Stimulated activated CD4-positive, alpha-beta T cell treated with anti-CD3 and anti-CD28 coated beads, TNF-alpha, amount 100 ng/mL, for 48 hours (primary cell): ENCODE data around the gene TPP2.

Experiments
- DNase-seq, 3 donors: peaks; one replicate each; pipeline ENCODE4 v3.0.0-alpha.2; 2020; ENCODE audit warnings: low read depth in 3 of 3

Gene TPP2

GRCh38 chr13:102654756-102655155 is 58.0 kb downstream of the TPP2 start:
- DNase-seq: no peak

DNA sequence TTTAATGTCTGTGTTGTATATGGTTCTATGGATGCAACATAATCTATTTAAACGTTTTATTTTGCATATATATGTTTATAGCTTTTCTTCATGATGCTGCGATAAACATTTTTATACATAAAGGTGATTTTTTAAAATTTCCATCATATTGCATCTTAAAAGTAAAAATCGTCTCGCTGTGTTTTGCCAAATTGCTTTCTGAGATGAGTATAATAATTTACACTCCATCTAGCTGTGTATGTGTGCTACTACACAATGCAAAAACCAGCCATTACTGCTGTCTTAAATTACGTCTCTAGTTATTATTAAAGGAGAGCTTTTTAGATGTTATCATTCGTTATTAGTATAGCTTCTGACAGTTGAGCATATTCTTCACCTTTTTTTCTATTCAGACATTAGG is 60.8 kb downstream of the TPP2 start:
- no peak for DNase-seq

DNA sequence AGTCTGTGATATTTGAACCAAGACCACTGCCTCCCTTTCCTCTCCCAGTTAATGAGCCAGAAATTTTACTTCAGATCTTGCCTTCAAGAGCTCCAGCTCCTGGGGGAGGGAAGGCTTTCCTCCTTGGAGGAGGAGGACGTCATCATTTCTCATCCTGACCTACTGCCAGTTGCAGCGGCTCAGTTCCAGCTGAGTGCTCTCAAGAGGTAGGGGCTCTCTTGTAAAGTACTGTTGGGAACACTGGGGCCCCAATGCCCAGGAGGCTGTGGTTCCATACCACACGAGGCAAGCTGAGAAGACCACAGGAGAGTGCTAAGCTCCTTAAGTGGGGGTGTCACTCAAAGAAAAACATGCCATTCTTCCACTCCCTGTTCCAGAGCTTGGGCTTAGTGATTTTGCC is 61.9 kb downstream of the TPP2 start:
- DNase-seq: no peak

GRCh38 chr13:102659168-102659713 is 62.5 kb downstream of the TPP2 start:
- no peak for DNase-seq

GRCh38 chr13:102667023-102667422 is 70.2 kb downstream of the TPP2 start:
- DNase-seq: no peak

- DNase-seq: no peak
Measured at GRCh38 chr13:102667911-102668310, 71.1 kb downstream of the TPP2 start.

- DNase-seq: no peak
Measured at GRCh38 chr13:102670130-102670529, 73.3 kb downstream of the TPP2 start.

GRCh38 chr13:102675115-102675514 is 78.3 kb downstream of the TPP2 start:
- no peak for DNase-seq

- no peak for DNase-seq
Measured at GRCh38 chr13:102677122-102677521, 80.3 kb downstream of the TPP2 start.

DNA sequence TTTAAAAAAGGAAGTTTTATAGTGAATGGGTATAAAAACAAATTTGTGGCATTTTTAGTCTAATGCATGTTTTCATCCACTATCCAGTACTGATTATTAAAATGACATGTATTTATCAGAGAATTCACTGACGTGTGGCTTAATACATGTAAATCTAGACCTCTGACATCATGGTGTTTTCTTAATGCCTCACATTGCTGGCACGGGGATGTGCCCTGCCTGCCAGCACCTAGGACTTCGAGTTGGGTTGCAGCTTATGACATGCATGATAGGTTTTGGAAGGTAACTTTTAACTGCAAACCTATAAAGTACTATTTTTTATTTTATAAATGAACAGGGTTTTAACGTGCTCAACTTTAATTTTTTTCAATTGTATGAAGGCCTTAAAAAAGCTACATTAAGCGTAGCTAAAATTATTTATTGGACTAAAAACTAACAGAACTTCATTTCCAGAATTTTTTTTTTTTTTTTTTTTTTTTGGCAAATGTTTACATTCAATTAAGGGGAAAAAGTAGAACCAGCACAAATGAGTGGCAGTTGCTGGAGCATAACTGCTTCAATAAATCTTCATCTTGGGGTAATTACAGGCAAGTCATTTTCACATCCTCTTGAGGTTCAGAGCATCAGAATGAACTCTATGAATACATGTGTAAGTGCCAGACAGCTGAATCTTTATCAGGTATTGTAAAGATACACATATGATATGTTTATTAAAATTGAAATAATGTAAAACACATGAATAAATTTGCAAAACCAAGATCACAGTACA is 81.7 kb downstream of the TPP2 start:
- no peak for DNase-seq

- no peak for DNase-seq
Measured at GRCh38 chr13:102679449-102680132, 82.8 kb downstream of the TPP2 start.

GRCh38 chr13:102680133-102680717 is 83.4 kb downstream of the TPP2 start:
- no peak for DNase-seq

- no peak for DNase-seq
Measured at GRCh38 chr13:102680842-102681740, 84.3 kb downstream of the TPP2 start.

- DNase-seq: no peak
Measured at GRCh38 chr13:102682211-102682610, 85.4 kb downstream of the TPP2 start.

DNA sequence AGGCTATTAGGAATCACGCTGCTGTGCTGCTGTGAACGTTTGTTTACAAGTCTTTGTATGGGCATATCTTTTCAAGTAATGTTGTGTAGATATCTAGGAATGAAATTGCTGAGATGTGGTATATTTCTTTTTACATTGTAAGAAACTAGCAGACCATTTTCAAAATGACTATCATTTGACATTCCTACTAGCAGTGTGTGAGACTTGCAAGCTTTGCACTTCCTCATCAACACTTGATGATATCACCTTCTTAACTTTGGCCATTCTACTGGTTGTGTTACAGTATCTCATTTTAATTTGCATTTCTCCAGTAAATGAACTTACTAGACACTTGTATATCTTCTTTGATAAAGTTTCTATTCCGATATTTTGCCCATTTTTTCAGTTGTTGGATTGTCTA is 85.9 kb downstream of the TPP2 start:
- no peak for DNase-seq

DNA sequence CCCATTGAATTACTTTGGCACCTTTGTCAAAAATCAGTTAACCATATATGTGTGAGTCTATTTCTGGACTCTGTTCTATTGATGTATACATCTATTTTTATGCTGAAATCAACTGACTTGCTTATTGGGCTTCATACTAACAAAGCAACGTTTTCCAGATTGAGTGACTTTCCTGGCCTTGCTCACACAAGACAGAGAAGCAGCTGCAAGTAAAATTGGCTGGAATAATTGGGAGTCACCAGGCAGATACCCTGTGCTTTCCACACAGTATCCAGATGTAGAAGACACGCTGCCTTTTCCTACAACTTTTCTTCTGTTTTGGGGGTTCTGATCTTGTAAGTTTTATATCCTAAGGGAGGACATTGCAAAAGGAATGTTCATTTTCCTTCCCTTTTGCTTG is 86.9 kb downstream of the TPP2 start:
- DNase-seq: no peak

DNA sequence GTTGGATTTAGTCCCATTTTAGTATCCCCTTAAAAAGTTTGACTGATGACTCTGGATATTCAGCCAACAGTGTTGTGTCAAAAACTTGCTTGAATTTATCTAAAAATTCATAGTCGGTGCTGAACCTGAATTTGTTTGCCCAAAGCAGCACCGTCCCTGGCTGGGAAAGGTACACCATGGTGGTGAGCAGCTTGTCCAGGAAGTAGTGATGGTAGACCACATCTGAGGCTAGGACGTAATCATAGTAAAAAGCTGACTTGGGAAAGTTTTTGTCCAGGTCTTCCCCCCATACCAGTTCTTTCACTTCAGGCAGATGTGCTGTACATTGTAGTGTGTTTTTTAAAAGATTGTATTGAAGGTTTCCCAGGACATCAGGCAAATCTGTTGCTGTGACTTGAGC is 89.2 kb downstream of the TPP2 start:
- DNase-seq: no peak

- DNase-seq: no peak
Measured at GRCh38 chr13:102687520-102687919, 90.7 kb downstream of the TPP2 start.

DNA sequence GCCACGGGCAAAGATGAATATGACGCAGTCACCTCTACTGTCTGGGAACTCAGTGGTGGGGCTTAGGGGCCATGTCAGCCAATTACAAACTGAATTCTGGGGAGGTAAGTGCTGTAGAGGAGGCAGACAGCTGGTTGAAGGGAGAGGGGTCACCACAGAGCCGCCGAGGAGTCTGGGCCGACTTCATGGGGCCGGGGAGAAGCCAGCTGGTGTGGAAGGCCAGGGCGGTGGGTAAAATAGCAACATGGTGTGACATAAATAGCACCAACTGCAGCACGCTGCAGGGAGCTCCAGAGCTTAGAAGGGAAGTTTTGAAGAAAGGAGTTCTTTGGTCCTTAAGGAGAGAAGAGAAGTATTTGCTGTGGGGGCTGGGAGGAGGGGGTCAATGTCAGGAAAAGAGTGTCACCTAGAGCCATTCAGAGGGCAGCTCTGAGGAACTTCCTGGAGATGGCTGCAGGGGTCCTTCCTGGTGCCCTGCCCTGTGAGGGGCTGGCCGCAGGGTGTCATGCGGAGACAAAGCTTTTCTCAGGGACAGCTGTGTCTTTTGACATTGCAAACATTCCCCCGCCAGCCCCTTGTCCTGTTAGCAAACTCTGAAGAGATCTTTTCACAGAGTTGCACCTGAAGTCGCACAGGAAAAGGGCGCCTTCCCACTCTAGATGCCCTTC is 91.7 kb downstream of the TPP2 start:
- no peak for DNase-seq

DNA sequence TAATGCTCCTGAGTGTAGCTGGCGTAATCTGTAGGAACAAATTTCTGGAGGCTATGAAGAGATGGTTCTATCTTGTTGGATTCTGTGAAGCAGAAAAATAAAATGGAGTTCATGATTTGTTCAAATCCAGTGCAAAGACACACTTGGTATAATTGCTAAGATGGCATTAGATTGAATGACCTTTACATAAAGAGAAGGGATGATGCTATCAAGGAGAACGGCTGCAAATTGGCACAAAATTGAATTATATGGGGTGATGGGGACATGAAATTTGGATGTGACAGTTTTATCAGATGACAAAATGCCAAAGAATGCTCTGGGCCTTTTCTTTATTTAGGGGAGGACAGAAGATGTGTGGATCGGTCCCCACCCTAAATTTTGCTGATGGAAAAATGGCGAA is 94.1 kb downstream of the TPP2 start:
- DNase-seq: no peak

DNA sequence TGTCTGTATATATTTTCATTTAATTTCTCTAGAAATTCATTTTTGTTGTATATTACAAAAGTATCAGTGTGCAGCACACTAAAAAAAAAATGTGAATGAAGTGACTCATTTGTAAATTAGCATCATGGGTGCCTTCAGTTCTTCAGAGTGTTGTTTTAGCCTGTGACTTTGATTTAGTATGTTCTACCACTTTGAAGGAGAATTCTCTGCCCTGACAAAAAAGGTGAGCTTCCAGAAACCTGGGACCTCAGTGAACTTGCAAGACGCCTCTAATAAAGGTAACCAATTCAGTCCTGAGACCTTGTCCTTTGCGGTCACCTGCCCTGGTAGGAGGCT is 95.7 kb downstream of the TPP2 start:
- DNase-seq: no peak
